GM18526 (cell line): ENCODE results near the gene PRKCSH.

Experiments used
- POLR2A ChIP-seq: IDR thresholded peaks from 3 replicates; pipeline ENCODE4 v1.6.1; 2011; ENCODE audit not compliant: insufficient read length; ENCODE audit errors: extremely low read depth

The PRKCSH gene

GRCh38 chr19:11435833-11436313 lies 438 bp downstream of the PRKCSH start:
- no peak for TF ChIP-seq POLR2A

- no peak for TF ChIP-seq POLR2A
Measured at GRCh38 chr19:11437955-11438354, 2.5 kb downstream of the PRKCSH start.

GRCh38 chr19:11444059-11444458 lies 8.6 kb downstream of the PRKCSH start:
- no peak for TF ChIP-seq POLR2A

- no peak for TF ChIP-seq POLR2A
Measured at GRCh38 chr19:11445141-11445540, 9.7 kb downstream of the PRKCSH start.

GRCh38 chr19:11446271-11446651 lies 10.8 kb downstream of the PRKCSH start:
- no peak for TF ChIP-seq POLR2A

GRCh38 chr19:11446652-11447301 lies 11.3 kb downstream of the PRKCSH start:
- no peak for TF ChIP-seq POLR2A

GRCh38 chr19:11447347-11448262 lies 12.2 kb downstream of the PRKCSH start:
- TF ChIP-seq POLR2A, result no peak

GRCh38 chr19:11448410-11448809 lies 13.0 kb downstream of the PRKCSH start:
- no peak for TF ChIP-seq POLR2A

- no peak for TF ChIP-seq POLR2A
Measured at GRCh38 chr19:11448923-11449554, 13.6 kb downstream of the PRKCSH start.

- no peak for TF ChIP-seq POLR2A
Measured at GRCh38 chr19:11450570-11451326, 15.3 kb downstream of the PRKCSH start.

GRCh38 chr19:11451327-11451870 lies 16.0 kb downstream of the PRKCSH start:
- no peak for TF ChIP-seq POLR2A

GRCh38 chr19:11451871-11452619 lies 16.6 kb downstream of the PRKCSH start:
- no peak for TF ChIP-seq POLR2A

GRCh38 chr19:11452620-11453310 lies 17.3 kb downstream of the PRKCSH start:
- no peak for TF ChIP-seq POLR2A
